Measurements from ENCODE around the gene KLK10.

KLK10 gene, protein sequence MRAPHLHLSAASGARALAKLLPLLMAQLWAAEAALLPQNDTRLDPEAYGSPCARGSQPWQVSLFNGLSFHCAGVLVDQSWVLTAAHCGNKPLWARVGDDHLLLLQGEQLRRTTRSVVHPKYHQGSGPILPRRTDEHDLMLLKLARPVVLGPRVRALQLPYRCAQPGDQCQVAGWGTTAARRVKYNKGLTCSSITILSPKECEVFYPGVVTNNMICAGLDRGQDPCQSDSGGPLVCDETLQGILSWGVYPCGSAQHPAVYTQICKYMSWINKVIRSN

DNA sequence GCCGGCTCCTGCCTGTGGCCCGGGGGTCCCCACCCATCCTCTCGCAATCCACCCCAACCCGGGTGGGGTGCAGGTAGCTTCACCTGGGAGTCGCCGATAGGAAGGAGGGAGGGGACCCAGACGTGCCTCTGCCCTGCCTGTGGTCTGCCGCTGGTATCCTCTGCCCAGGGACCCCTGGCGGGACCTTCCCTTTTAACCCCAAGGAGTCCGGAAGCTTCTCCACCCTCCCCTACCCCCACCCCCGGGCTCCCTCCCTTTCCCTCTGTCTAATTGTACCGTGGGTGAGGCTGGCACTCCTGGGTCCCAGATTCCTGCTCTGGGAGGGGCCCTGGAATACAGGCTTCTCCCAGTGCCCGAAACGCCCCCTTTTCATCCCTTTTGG lies at the start of gene KLK10:
TSS of gene KLK10 (minus strand) at position 166 of the 382 bp plus-strand sequence. CDS start 579 bp downstream, outside the sequence.
- no peak for DNase-seq (ENCODE audit: low spot score)

DNA sequence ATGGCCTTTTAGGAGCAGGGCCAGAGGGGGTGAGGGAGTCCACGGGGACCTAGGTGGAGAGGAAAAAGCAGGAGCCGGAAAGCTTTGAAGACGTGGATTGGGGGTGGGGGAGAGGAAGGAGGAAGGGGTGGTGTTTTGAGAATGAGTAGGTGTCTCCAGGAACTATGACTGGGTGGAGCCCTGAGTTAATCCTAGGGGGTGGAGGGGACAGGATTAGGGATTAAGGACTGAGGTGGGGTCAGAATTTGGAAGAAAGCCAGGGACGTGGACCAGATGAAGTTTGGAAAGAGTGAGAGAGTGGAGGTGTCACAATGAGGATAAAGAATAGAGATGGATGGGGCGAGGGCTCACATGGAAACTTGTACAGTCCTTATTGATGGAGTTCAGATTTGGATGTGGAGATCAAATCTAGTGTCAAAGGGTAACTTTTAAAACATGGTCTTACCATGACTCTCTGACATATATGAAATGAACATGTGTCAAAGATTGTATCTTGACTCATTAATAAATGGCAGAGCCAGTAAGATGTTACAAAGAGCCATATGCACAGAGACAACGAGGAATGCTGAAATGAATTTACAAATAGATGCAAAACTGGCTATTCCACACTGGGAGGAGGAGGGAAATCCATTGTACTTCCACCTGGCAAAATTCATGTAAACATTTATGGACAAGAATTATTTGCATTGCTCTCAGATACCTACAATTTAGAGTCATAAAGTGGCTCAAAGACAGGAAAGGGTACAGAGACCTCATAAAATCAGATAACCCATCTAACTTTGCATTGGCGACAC lies 47.1 kb upstream of the KLK10 start:
- no peak for DNase-seq (ENCODE audit: low spot score)

- DNase-seq (ENCODE audit: low spot score) = no peak
Measured at GRCh38 chr19:51065221-51065960, 45.9 kb upstream of the KLK10 start.

GRCh38 chr19:51064534-51065220 lies 45.2 kb upstream of the KLK10 start, which contains the start of gene KLK13:
TSS of gene KLK13 (minus strand) at chr19:51065092. CDS start at chr19:51065067, 25 bp downstream.
- no peak for DNase-seq (ENCODE audit: low spot score)

DNA sequence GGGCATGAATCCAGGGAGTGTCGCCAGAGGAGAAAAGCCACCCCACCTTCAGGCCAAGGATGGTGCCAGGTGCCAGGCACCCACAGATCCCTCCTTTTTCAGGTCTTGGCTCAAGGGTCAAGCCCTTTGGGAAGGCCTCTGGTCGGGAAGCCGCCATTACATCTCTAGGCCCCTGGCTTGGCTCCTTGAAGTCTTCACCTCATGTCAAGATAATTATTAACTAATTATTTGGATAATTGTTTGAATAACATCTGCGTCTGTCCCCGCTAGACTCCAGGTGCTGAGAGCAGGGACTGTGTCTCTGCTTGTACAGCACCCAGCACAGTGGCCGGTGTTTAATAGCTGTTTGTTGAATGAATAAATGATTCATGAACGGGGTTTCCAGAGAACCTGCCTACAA lies 44.2 kb upstream of the KLK10 start:
- DNase-seq (ENCODE audit: low spot score) = no peak

DNA sequence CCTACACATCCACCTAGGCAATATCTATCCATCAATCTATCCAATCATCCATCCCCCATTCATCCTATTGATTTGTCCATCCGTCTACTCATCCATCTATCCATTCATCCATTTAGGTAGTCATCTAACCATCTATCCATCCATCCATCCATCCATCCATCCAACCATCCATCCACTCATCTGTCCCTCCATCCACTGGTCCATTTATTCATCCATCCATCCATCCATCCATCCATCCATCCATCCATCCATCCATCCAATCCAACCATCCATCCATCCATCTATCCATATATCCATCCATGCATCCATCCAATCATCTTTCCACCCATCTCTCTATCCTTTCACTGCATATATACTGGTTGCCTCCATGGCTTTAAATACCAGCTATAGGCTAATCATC lies 41.5 kb upstream of the KLK10 start:
- no peak for DNase-seq (ENCODE audit: low spot score)

DNA sequence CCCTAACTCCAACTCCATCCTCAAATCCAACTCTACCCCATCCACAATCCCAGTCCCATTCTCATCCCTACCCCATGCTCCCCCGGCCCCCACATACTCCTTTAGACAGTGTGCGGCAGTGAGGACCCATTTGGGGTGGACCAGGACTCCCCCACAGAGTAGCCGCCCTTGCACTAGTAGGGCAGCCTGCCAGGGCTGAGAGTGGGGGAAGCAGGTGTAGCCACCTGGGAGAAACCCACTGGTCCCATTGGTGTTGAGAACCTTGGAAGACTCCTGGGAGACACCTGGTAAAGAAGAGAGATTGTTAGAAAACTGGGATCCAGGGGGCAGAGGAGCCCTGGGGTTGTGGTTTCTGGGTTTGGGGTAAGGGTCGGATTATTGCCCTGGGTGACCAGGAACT lies 40.8 kb upstream of the KLK10 start:
- DNase-seq (ENCODE audit: low spot score) = no peak

GRCh38 chr19:51059715-51060114 lies 40.2 kb upstream of the KLK10 start:
- DNase-seq (ENCODE audit: low spot score) = no peak

GRCh38 chr19:51055866-51056265 lies 36.4 kb upstream of the KLK10 start:
- no peak for DNase-seq (ENCODE audit: low spot score)

DNA sequence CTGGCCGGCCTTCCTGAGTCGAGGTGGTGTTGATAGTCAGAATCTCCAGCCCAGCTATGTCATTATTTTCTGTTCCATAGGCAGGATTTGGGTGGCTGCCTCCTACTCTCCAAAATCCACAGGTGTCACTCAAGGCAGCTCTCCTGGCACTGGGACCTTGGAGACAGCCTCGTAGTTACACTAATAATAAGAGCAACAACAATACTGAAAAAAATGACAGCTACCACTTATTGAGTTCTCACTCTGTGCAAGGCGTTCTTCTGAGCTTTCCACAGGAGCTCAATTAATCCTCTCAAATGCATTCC lies 27.5 kb upstream of the KLK10 start:
- no peak for DNase-seq (ENCODE audit: low spot score)

DNA sequence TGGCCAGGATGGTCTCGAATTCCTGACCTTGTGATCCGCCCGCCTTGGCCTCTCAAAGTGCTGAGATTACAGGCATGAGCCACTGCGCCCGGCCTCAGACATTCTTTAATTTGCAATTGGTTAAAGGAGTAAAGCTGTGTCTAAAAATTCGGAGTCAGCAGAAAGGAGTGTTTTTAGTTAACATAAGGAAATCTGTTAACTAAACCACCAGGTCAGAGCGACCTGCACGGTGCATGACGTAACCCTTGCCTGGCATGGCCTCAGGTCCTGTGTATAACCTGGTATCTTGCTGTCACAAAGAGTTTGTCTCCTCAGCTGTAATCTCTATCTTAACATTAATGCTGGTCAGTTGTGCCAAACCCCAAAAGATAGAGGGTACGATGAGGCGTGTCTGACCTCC lies 24.8 kb upstream of the KLK10 start:
- DNase-seq (ENCODE audit: low spot score) = no peak

DNA sequence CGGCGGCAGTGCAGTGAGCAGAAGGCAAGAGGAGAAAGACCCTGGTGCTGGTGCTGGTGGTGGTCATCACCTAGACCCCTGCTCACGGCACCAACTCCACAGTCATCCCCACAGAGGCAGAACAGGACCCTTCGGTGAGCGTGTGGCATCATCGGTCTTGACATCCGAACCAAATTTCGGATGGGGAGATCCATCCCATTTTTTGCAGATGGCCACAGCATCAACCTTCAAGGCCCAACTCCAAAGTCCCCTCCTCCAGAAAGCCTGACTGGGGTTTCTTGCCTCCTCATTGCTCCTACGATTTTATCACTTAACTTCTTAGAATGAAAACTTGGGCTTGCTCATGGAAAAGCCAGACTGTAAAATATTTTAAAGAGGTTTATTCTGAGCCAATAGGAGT lies 24.0 kb upstream of the KLK10 start:
- DNase-seq (ENCODE audit: low spot score) = no peak

DNA sequence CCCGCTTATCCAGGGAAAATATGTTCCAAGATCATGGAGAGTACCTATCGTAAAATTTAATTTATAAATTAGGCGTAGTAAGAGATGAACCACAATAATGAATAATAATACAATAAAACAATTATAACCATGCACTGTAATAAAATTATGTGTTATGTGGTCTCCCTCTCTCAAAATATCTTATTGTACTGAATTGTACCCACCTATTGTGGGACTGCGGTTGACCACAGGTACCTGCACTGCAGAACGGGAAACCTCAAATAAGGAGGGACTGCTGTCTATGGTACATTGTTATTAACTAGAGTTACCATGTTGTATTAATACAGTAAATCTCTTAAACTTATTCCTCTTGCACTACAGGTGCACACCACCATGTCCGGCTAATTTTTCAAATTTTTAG lies 20.6 kb upstream of the KLK10 start:
- DNase-seq (ENCODE audit: low spot score) = no peak

DNA sequence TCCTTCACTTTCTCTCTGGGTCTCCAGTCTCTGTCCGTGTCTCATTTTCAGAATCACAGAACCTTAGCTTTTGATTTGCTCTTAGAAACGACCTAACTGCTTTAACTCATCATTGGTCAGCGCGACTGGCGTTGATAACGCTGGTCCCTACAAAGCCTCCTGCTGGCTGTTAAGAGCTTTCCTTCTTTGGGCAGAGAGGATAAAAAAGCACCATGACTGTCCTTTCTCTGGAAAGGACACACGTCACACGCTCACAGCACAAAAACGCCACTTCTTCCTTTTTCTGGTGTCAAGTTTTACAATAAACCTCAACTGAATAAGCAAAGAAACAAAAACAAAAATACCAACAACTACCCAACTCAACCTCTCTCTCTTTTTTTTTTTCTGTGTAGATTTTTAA lies 17.0 kb upstream of the KLK10 start:
- no peak for DNase-seq (ENCODE audit: low spot score)

DNA sequence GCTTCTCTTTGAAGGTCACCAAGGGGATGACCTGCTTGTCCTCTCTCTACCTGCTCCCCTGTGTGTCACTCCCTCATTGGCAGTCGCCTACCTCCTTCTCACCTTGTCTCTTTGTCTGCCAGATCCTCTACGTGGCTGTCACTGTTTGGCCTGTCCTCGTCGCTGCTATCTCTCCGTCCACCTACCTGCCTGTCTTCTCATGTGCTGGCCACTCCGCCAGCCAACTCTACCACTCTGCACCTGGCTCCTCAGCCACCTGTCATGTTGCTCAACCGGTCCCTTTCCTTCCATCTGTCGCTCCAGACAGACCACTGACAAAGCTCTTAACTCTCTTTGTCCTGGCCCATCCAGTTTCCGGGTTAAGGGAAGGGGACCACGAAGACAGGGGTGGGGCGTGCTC lies 15.2 kb upstream of the KLK10 start, which contains the start of gene KLK12:
TSS of gene KLK12 (minus strand) at position 299 of the 400 bp plus-strand sequence. CDS start 381 bp downstream, outside the sequence.
- no peak for DNase-seq (ENCODE audit: low spot score)

- DNase-seq (ENCODE audit: low spot score) = no peak
Measured at GRCh38 chr19:51031880-51032225, 12.3 kb upstream of the KLK10 start.

DNA sequence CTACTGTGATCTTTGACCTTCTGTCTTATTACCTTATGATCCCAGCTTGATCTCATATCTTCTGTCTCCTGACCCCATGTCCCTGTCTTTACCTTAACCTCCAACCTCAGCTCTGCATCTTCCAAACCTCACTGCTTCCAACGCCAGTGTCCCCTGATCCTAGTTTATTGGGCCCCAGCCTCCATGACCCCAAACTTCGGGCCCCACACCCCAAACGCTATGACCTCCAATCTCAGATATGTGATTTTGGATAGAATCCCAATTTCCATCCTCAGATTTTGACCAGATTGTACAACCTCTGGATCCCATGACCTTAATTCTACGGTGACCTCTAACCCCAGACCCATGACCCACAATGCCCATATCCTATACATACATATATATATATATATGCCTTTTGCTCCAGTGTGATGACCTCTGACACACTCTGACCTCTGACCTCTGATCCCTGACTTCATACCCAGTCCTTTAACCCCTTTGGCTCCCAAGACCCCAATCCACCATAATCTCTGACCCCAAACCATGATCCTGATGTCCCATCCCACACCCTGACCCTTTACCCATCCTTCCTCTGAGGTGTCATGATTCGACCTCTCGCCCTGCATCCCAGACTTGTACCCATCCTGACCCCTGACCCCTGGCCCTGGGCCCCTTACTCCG lies 11.8 kb upstream of the KLK10 start:
- DNase-seq (ENCODE audit: low spot score) = no peak

GRCh38 chr19:51030631-51031030 lies 11.1 kb upstream of the KLK10 start:
- DNase-seq (ENCODE audit: low spot score) = no peak

GRCh38 chr19:51029718-51030117 lies 10.2 kb upstream of the KLK10 start:
- DNase-seq (ENCODE audit: low spot score) = no peak

GRCh38 chr19:51027873-51028272 lies 8.4 kb upstream of the KLK10 start:
- no peak for DNase-seq (ENCODE audit: low spot score)

GRCh38 chr19:51027126-51027806 lies 7.8 kb upstream of the KLK10 start:
- DNase-seq (ENCODE audit: low spot score) = no peak

DNA sequence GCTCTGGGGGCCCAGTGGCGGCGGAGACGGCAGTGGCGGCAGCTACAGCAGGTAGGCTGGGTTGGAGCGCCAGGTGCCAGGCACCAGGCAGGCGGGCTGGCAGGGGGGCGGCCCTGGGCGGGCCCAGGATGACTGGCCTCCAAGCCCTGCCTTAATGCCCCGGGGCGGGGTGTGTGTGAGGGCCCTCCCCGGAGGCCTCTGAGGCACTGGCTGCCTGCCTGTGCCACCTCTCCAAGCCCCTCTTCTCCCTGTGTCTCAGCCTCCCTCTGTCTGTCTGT lies 7.0 kb upstream of the KLK10 start, which contains the start of gene KLK11:
TSS of gene KLK11 (minus strand) at position 63 of the 278 bp plus-strand sequence. CDS start 985 bp downstream, outside the sequence.
- no peak for DNase-seq (ENCODE audit: low spot score)
